Measurements from ENCODE around the gene TMEM42. TPM values are rescaled to one million over a fixed set of nuclear protein-coding genes. Genes with fewer than 3 reads are reported as not detected.

TMEM42 gene
- total RNA-seq, 4 donors from 2014 or later: 20.7 to 40.4 (median 32.6) TPM

GRCh38 chr3:44883999-44884431, 22.3 kb downstream of the TMEM42 start:
- no peaks in the 10 kb centered on the region for H3K27me3 ChIP-seq
- H3K27ac ChIP-seq: no peak overlapping the region
- H3K4me1 ChIP-seq: peaks cover 0 to 5% (median 0%) of the 10 kb centered on the region in 4 donors
- no peak for TF ChIP-seq CTCF (IDR thresholded peaks at IDR 0.05)
- no peak for TF ChIP-seq POLR2A (IDR thresholded peaks at IDR 0.05)
- no peak for TF ChIP-seq EP300 (IDR thresholded peaks at IDR 0.05)
- DNase-seq (ENCODE audit: low spot score in 2 of 2): no peak
- H3K36me3 ChIP-seq: no peaks in the 10 kb centered on the region
- H3K4me3 ChIP-seq: no peak overlapping the region
- WGBS, 2 donors: 37 to 38% methylated on average over 4 of the region's 4 CpGs
- H3K9me3 ChIP-seq: no peaks in the 10 kb centered on the region

- no peak for DNase-seq (ENCODE audit: low spot score in 2 of 2)
Observed at GRCh38 chr3:44885618-44886017, 23.9 kb downstream of the TMEM42 start.

GRCh38 chr3:44886561-44886960, 24.8 kb downstream of the TMEM42 start:
- no peaks in the 10 kb centered on the region for H3K36me3 ChIP-seq
- no peaks in the 10 kb centered on the region for H3K27me3 ChIP-seq
- peaks cover 0 to 5% (median 0%) of the 10 kb centered on the region in 4 donors for H3K4me1 ChIP-seq
- TF ChIP-seq POLR2A (IDR thresholded peaks at IDR 0.05) (no peak), CTCF (IDR thresholded peaks at IDR 0.05) (no peak), EP300 (IDR thresholded peaks at IDR 0.05) (no peak)
- H3K9me3 ChIP-seq: no peaks in the 10 kb centered on the region
- no peak overlapping the region for H3K27ac ChIP-seq
- no peak for DNase-seq (ENCODE audit: low spot score in 2 of 2)
- 65 to 72% methylated on average over 3 of the region's 3 CpGs for WGBS, 2 donors
- no peak overlapping the region for H3K4me3 ChIP-seq

More at GRCh38 chr3:44885618-44886017, 23.9 kb downstream of the TMEM42 start:
- Histone ChIP-seq H3K27me3 (no peaks in the 10 kb centered on the region), H3K36me3 (no peaks in the 10 kb centered on the region), H3K4me1 (peaks cover 0 to 5% (median 0%) of the 10 kb centered on the region in 4 donors), H3K9me3 (no peaks in the 10 kb centered on the region), H3K4me3 (no peak overlapping the region), H3K27ac (no peak overlapping the region)
- 42 to 54% methylated on average over 4 of the region's 4 CpGs for WGBS, 2 donors
- no peak for TF ChIP-seq CTCF (IDR thresholded peaks at IDR 0.05)
- TF ChIP-seq POLR2A (IDR thresholded peaks at IDR 0.05): no peak
- no peak for TF ChIP-seq EP300 (IDR thresholded peaks at IDR 0.05)

- WGBS, 2 donors: 70 to 72% methylated on average over 7 of the region's 7 CpGs
- H3K9me3 ChIP-seq: no peaks in the 10 kb centered on the region
- no peak for TF ChIP-seq EP300 (IDR thresholded peaks at IDR 0.05)
- TF ChIP-seq POLR2A (IDR thresholded peaks at IDR 0.05): no peak
- TF ChIP-seq CTCF (IDR thresholded peaks at IDR 0.05): no peak
- H3K4me1 ChIP-seq: peaks cover 0 to 5% (median 0%) of the 10 kb centered on the region in 4 donors
- H3K27ac ChIP-seq: no peak overlapping the region
- no peak overlapping the region for H3K4me3 ChIP-seq
- no peaks in the 10 kb centered on the region for H3K27me3 ChIP-seq
- no peaks in the 10 kb centered on the region for H3K36me3 ChIP-seq
- DNase-seq (ENCODE audit: low spot score in 2 of 2): no peak
Observed at GRCh38 chr3:44887101-44887500, 25.4 kb downstream of the TMEM42 start.

- H3K27me3 ChIP-seq: no peaks in the 10 kb centered on the region
- DNase-seq (ENCODE audit: low spot score in 2 of 2): no peak
- no peak overlapping the region for H3K4me3 ChIP-seq
- TF ChIP-seq EP300 (IDR thresholded peaks at IDR 0.05) (no peak), CTCF (IDR thresholded peaks at IDR 0.05) (no peak), POLR2A (IDR thresholded peaks at IDR 0.05) (no peak)
- H3K27ac ChIP-seq: no peak overlapping the region
- H3K9me3 ChIP-seq: no peaks in the 10 kb centered on the region
- WGBS, 2 donors: 63 to 65% methylated on average over 3 of the region's 3 CpGs
- no peaks in the 10 kb centered on the region for H3K36me3 ChIP-seq
- no peaks in the 10 kb centered on the region for H3K4me1 ChIP-seq
Observed at GRCh38 chr3:44890258-44890657, 28.5 kb downstream of the TMEM42 start.

Data from tibial nerve (tissue), 4 donors.